HG03039 (cell line): ENCODE results near the gene GNA12.

Source experiments
- ATAC-seq: cut with Tn5 transposase; IDR thresholded peaks from one replicate; pipeline ENCODE4 v1.9.1; 2021; ENCODE audit warnings: mild to moderate bottlenecking, moderate library complexity; ENCODE audit not compliant: unreplicated experiment

GNA12 gene

DNA sequence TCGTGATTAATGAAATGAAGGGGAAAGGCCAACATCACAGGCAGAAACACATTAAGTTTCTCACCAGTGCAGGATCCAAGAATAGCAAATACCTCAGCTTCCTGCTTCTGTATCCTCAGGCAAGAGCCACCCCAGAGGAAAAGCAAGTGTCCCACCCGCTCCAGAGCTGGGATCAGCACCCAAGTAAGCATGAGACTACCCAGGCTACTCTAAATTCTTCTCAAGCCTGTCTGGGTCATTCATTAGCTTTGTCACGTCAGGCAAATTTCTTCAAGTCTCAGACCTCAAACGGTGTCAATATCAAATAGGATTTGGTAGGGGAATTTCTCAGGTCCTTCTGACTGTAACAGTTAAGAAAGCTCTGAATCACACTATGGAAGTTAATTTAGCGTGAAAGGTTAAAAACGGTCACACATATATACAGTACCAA is 59.0 kb downstream of the GNA12 start:
- ATAC-seq = peak; percentile 53

- no peak for ATAC-seq
These were observed 61.5 kb downstream of the GNA12 start for GRCh38 chr7:2782565-2782964.

GRCh38 chr7:2782121-2782520 is 62.0 kb downstream of the GNA12 start:
- ATAC-seq = no peak

DNA sequence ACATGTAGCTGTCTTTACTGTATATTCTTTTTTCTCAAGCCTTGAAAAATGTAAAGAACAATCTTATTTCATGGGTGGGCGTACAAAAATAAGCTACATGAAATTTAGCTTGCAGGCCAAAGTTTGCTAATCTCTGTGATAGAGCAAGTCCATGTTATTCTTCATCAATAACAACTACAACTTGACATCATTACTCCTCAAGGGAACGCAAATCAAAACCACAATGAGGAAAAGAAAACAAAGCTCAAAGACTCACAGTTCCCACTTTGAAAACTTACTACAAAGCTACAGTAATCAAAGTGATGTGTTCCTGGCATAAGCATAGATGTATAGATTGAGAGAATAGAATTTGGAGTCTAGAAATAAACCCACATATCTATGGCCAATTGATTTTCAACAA is 62.5 kb downstream of the GNA12 start:
- ATAC-seq = no peak

GRCh38 chr7:2779051-2779450 is 65.1 kb downstream of the GNA12 start:
- no peak for ATAC-seq

DNA sequence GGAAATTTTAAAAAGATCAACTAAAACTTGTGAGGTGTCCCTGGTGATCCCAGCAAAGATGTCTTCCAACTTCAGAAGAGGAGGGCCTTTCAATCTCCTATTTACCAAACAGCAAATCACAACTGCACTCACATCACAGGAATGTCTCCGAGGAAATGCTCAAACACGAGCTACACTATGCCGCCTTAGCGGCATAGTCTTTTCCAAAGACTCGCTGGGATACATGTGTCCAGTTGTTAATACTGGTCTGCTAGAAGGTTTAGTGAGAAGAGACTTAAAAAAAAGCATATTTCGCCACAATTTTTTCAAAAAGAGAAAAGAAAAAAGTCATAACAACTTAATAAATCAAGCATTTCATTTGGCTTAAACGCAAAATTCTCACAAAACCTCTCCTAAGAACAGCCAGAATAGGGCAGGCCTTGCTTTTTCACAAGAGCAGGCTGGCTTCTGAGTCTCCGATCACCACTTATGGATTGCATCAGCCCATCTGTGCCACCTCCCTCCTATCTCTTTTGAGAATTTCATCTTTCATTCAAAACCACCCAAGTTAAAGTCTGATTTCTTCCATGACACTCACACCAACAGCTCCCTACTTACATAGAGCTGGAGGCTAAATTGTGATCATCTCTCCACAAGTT is 66.1 kb downstream of the GNA12 start:
- no peak for ATAC-seq

GRCh38 chr7:2776401-2776800 is 67.7 kb downstream of the GNA12 start:
- ATAC-seq = no peak

DNA sequence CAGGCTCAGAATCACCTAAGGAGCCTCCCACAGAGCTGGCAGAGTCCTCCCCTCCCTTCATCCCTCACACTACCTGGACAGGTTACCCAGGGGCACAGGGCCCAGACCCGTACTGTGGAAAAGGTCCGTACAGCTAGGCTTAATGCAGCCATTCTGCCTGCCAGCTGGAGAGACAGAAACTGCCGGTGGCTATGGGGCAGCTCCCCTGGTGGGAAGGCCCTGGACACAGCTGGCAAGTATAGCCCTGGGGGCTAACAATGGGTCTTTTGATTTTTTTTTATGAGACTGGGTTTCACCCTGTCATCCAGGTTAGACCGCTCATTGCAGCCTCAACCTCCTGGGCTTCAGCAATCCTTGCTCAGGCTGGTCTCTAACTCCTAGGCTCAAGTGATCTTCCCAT is 68.3 kb downstream of the GNA12 start:
- ATAC-seq = no peak

GRCh38 chr7:2775376-2775775 is 68.7 kb downstream of the GNA12 start:
- ATAC-seq = no peak

DNA sequence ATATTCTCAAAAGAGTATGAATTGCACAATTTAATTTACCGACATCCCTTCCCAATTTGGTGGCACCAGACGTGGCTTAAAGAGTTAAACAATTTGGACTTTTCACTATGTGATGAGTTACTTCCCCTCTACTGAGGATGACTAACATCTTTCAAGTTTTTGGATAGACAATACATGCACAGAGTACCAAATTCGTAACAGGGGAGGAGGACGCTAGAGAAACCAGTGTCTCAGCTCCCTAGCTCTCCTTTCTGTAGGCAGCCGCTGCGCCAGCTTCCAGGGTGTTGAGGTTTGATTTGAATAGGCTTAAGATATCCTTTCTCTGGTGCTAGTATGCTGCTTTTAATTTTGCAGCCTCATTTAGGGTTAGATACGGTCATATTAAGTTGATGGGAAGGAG is 69.2 kb downstream of the GNA12 start:
- no peak for ATAC-seq

- ATAC-seq = no peak
These were observed 69.8 kb downstream of the GNA12 start for GRCh38 chr7:2774280-2774679.

DNA sequence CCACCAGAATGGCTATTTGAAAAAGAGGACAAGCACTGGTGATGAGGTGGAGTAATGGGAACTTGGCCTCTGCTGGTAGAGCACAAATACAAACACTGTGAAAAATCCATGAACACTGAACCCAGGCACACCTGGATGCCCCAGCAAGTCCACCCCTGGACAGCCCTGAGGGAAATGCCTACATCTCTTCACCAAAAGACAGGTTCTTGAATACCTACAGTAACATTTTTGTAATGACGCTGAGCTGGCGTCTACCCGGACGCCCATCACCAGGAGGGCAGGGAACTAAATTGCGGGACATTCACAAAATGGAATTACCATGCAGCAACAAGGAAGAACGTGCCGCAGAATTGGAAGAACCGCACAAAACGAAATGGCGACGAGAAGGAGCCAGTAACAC is 70.5 kb downstream of the GNA12 start:
- no peak for ATAC-seq

DNA sequence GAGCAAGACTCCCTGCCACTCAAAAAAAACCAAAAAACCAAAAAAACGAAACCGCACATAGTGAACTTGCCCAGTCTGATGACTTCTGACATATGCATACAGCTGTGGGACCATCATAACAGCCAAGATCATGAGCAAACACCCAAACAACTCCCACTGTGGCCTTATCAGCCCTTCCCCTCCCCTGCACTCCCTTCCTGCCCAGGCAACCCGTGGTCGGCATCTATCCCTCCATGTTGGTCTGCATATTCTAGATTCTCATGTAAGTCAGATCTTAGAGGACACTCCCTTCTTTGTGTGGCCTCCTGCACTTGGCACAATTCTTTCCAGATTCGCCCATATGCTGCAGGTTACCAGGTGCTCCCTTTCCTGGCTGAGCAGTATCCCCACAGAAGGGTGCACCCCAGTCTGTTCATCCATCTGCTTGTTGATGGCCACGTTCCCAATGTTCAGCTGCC is 72.8 kb downstream of the GNA12 start:
- no peak for ATAC-seq

GRCh38 chr7:2764621-2765020 is 79.5 kb downstream of the GNA12 start:
- no peak for ATAC-seq

GRCh38 chr7:2763597-2763996 is 80.5 kb downstream of the GNA12 start:
- no peak for ATAC-seq

- ATAC-seq = no peak
These were observed 82.2 kb downstream of the GNA12 start for GRCh38 chr7:2761801-2762497.

DNA sequence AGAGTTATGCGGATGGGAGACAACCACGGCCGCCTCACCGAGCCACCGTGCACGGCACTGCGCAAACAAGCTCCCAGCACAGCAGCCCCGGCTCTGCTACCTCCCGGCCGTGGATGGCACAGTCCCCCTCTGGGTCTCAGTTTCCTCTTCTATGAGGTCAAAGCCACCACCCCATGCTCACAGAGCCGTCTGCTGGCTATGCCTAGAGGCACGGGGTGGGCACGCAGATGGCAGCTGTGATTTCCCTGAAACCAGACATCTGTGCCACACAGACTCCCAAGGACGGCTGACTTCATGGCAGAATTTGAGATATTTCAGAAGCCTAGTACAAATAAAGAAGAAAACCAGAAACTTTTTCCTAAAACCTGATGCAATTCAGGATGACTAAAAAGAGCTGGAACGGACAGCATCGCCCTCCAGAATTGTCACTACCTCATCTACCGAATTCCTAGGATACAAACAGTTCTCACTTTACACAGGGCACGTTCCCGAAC is 82.9 kb downstream of the GNA12 start:
- no peak for ATAC-seq

DNA sequence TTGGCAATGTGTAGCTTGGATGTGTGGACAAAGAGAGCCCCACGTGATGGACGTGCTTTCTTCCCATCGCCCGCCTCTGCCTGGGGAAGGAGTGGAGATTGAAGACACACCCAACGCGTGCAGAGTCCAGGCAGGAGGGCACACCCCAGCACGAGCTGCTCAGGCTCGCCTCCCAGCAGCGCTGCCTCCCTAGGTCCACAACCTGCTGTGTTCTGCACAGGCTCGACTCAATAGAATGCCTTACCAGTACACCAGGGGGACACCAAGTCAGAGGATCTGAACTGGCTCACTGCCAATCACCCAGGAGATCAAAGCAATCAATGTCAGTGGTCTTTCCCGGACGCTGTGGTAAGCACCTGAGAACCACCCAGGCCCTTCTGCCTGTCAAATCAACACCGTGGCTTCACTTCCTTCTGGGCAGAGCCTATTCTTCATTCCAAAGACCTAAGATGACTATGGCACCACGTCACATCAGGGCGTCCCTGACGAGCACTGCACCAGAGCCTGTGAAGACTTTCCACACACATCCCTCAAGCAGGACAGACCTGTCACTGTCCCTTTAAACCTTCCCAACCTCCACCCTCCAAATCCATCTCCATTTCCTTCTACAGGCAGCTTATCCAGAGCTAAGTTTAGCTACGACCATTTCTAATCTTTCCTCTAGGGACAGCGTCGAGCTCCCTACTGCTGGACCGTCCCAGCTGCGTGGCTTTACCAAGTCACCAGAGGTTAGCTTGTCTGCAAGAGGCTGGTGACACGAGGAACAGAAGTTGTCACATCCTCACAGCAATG is 83.8 kb downstream of the GNA12 start:
- no peak for ATAC-seq

GRCh38 chr7:2759736-2760097 is 84.4 kb downstream of the GNA12 start:
- no peak for ATAC-seq

- no peak for ATAC-seq
These were observed 85.2 kb downstream of the GNA12 start for GRCh38 chr7:2758673-2759616.
